Lung (tissue), 12 donors: ENCODE data around the gene PIGR. TPM values are rescaled to one million over a fixed set of nuclear protein-coding genes. Genes with fewer than 3 reads are reported as not detected.

Source experiments
- ATAC-seq: fragments of 200-7000 bp; cut with Tn5 transposase; one replicate; pipeline ENCODE4 v1.9.1; 2020; ENCODE audit warnings: moderate number of reproducible peaks; ENCODE audit not compliant: insufficient read depth, low FRiP score
- DNase-seq, 3 donors: peaks; one replicate each; pipeline ENCODE4 v3.0.0-alpha.2; 2013 to 2017
- H3K27ac ChIP-seq, 2 donors: one replicate each; pipeline ENCODE4 v1.5.1; 2013; ENCODE audit warnings: mild to moderate bottlenecking in 2 of 2, moderate library complexity in 2 of 2, control low read depth in 1 of 2, inconsistent platforms in 1 of 2, low read depth in 1 of 2, low read length in 1 of 2
- H3K27me3 ChIP-seq, 3 donors: one replicate each; pipeline ENCODE4 v1.5.1; 2013; ENCODE audit warnings: low read length in 2 of 3; ENCODE audit not compliant: control insufficient read depth in 3 of 3, insufficient read depth in 3 of 3
- H3K36me3 ChIP-seq, 4 donors: one replicate each; pipeline ENCODE4 v1.5.1; 2013; ENCODE audit warnings: low read length in 4 of 4, mild to moderate bottlenecking in 1 of 4, moderate library complexity in 1 of 4; ENCODE audit not compliant: control insufficient read depth in 4 of 4, insufficient read depth in 4 of 4
- H3K4me1 ChIP-seq, 5 donors: one replicate each; pipeline ENCODE4 v1.5.1; 2013; ENCODE audit warnings: low read length in 5 of 5, mild to moderate bottlenecking in 2 of 5, moderate library complexity in 1 of 5; ENCODE audit not compliant: control insufficient read depth in 5 of 5, insufficient read depth in 5 of 5
- H3K4me3 ChIP-seq: one replicate; pipeline ENCODE4 v1.5.1; 2013; ENCODE audit warnings: mild to moderate bottlenecking, control low read depth, moderate library complexity
- H3K9ac ChIP-seq, 2 donors: one replicate each; pipeline ENCODE4 v1.5.1; 2013; ENCODE audit warnings: low read length in 2 of 2, control low read depth in 1 of 2; ENCODE audit not compliant: insufficient read depth in 1 of 2
- H3K9me3 ChIP-seq, 4 donors: one replicate each; pipeline ENCODE4 v1.5.1; 2013; ENCODE audit warnings: low read length in 3 of 4, mild to moderate bottlenecking in 1 of 4, moderate library complexity in 1 of 4; ENCODE audit not compliant: control insufficient read depth in 4 of 4, insufficient read depth in 3 of 4
- CTCF ChIP-seq: IDR thresholded peaks from 2 replicates; pipeline ENCODE4 v1.5.1; 2012; ENCODE audit warnings: mild to moderate bottlenecking; ENCODE audit errors: control extremely low read depth, extremely low read depth
- WGBS, 2 donors: extraction: QIAGEN DNeasy Blood & Tissue Kit; methylation state at CpG; one replicate each; pipeline ENCODE4 v1.1.7; 2013; 5-methylcytosine and 5-hydroxymethylcytosine counted together
- polyA plus RNA-seq, 2 donors: library from polyadenylated mRNA; stranded (reverse); fragments of 200-250 nt; gene quantifications; one replicate each; pipeline ENCODE4 v1.2.1, GENCODE V29; 2013
- total RNA-seq, 2 donors: library from RNA; depleted of rRNA in 1 of 2; stranded (reverse); fragments of >200 nt in 1 of 2; gene quantifications; one replicate each; pipeline ENCODE4 v1.2.1, GENCODE V29; 2014 to 2021
- donor health status: control.
- donor health status: control.
- donor health status: Bipolar disorder and iron deficiency.
- donor health status: healthy.
- donor health status: DM: yes; HTN: yes; CAD: no.

The PIGR gene
- total and polyA plus RNA-seq, 4 donors, result 131 to 845 (median 298) TPM

DNA sequence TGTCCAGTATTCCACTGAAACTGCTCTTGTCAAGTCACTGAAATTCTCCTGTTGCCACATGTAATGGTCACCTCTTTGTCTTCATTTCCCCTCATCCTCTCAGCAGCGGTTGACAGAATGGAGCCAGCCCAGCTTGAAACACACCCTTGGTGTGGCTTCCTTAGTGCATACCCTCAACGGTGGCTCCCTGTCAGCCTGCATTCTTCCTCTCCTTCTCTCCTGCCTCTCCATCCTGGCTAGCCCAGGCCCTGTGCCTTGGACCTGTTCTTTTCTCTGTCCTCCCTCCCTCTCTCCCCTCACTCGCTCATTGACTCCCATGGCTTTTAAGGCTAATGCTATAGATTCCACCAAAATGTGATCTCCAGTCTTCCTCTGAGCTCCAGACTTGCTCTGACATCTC is 28.2 kb downstream of the PIGR start:
- TF ChIP-seq CTCF, result no peak
- 68 to 71% methylated on average over 3 of the region's 3 CpGs for WGBS, 2 donors
- Histone ChIP-seq H3K27me3 (no peaks in the 10 kb centered on the region), H3K9me3 (no peaks in the 10 kb centered on the region), H3K4me1 (peaks cover 0 to 6% (median 0%) of the 10 kb centered on the region in 5 donors), H3K27ac (no peak overlapping the region), H3K9ac (no peak overlapping the region), H3K4me3 (no peak overlapping the region), H3K36me3 (no peaks in the 10 kb centered on the region)
- ATAC-seq (no peak), DNase-seq (no peak)

DNA sequence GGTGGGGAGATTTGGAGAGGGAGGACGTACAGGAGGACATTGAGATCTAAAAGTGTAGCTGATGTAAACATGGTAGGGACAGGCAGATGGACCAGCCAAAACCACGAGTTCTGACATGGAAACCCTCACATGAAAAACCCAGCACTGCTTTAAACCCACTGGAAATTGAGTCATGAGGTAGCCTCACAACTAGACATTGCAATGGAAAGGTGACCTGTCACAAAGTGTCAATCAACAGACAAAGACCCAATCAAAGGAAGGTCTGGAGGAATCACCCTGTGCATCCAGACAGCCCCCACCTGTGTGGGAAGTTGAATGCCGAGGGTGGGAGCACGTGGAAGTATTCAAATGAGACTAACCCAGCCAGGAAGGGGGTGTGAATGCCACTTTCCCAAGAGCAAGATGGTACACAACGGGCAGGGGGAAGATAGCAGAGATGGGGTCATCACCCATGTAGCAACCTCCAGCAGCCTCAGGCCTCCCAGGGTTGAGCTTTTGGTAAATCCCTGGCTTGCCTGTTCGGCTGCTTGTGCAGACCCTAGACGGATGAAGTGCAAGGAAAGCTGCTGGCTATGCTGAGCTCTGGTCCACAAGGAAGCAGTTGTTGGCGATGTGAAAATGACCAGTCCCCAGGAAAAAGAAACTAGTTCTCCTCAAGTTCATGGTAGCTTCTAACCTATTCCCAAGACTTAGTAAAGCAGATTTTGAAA is 30.1 kb downstream of the PIGR start:
- H3K4me1 ChIP-seq, result no peaks in the 10 kb centered on the region
- ATAC-seq, result no peak
- H3K4me3 ChIP-seq, result no peak overlapping the region
- TF ChIP-seq CTCF, result no peak
- DNase-seq, result no peak
- peaks cover 0 to 3% (median 0%) of the 10 kb centered on the region in 3 donors for H3K27me3 ChIP-seq
- WGBS, 2 donors, result 78 to 88% methylated on average over 8 of the region's 8 CpGs
- H3K9me3 ChIP-seq, result no peaks in the 10 kb centered on the region
- no peaks in the 10 kb centered on the region for H3K36me3 ChIP-seq
- H3K9ac ChIP-seq, result no peak overlapping the region
- no peak overlapping the region for H3K27ac ChIP-seq

- peaks cover 0 to under 1% (median 0%) of the 10 kb centered on the region in 5 donors for H3K4me1 ChIP-seq
- H3K4me3 ChIP-seq, result no peak overlapping the region
- H3K9ac ChIP-seq, result no peak overlapping the region
- 79 to 86% methylated on average over 15 of the region's 15 CpGs for WGBS, 2 donors
- TF ChIP-seq CTCF, result no peak
- H3K27me3 ChIP-seq, result peaks cover 0 to 10% (median 5%) of the 10 kb centered on the region in 3 donors
- DNase-seq (no peak), ATAC-seq (no peak)
- no peaks in the 10 kb centered on the region for H3K36me3 ChIP-seq
- H3K27ac ChIP-seq, result no peak overlapping the region
- no peaks in the 10 kb centered on the region for H3K9me3 ChIP-seq
Observed at GRCh38 chr1:206915030-206915735, 31.1 kb downstream of the PIGR start.
